Kidney capillary endothelial cell (primary cell): ENCODE results near the gene CLRN3.

Experiments
- DNase-seq: peaks from one replicate; pipeline ENCODE4 v3.0.0-alpha.2; 2018; ENCODE audit warnings: low spot score

CLRN3 gene

GRCh38 chr10:127919418-127920271 lies 26.9 kb upstream of the CLRN3 start:
- peak; percentile 89 for DNase-seq

- no peak for DNase-seq
Measured at GRCh38 chr10:127918572-127918971, 25.8 kb upstream of the CLRN3 start.

DNA sequence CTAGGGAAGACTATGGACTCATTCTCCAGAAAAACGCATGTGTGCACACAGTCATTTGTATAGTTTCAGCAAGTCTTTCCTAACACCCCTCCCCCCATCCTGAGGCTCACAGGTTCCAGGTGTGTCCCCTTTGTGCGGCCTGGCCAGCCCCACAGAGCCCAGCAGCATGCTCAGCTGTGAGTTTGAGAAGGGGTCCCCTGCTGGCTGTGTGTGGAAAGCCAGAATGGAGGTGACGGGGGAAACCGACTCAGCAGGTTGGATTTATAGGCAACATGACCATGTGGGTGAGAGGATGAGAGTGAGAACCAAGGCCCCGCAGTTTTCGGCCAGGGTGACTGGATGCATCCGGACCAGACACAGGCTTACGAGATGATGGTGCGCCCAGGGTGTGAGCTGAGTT lies 24.1 kb upstream of the CLRN3 start:
- DNase-seq, result no peak

DNA sequence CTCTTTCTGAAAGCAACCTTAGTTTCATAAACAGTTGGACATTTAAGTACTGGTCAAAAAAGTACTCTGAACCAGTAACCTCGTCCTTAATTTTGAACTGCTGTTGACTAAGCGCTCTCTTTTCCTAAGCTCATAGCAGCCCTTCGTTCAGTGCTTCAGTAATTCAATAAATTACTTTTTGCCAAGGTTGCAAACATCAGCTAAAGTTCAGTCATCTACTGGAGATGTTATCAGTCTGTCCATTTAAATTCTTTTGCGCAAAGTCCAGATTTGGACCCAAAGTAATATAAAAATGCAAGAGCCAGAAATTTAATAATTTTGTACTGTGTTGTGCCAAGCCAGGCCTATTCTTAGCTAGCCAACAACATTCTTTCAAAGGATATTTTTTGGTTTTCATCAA lies 22.6 kb upstream of the CLRN3 start:
- no peak for DNase-seq

GRCh38 chr10:127913368-127913759 lies 20.6 kb upstream of the CLRN3 start:
- DNase-seq, result no peak

GRCh38 chr10:127912607-127913367 lies 20.0 kb upstream of the CLRN3 start:
- DNase-seq, result no peak

GRCh38 chr10:127911867-127912257 lies 19.1 kb upstream of the CLRN3 start:
- DNase-seq, result no peak

- no peak for DNase-seq
Measured at GRCh38 chr10:127911218-127911866, 18.6 kb upstream of the CLRN3 start.

DNA sequence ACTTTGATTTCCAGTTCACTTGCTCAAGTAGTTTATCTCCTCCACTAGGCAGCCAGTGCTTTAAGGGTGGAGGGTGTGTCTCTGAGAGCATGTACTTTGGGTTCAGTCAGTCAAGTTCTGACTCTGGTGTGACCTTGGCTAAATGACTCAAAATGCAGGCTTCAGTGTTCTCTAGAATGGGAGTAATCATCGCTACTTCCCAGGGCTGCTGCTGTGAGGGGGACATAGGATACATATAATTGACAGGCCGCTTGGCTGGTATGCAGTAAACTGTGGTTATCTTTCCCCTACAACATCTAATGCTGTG lies 17.7 kb upstream of the CLRN3 start:
- DNase-seq, result no peak

DNA sequence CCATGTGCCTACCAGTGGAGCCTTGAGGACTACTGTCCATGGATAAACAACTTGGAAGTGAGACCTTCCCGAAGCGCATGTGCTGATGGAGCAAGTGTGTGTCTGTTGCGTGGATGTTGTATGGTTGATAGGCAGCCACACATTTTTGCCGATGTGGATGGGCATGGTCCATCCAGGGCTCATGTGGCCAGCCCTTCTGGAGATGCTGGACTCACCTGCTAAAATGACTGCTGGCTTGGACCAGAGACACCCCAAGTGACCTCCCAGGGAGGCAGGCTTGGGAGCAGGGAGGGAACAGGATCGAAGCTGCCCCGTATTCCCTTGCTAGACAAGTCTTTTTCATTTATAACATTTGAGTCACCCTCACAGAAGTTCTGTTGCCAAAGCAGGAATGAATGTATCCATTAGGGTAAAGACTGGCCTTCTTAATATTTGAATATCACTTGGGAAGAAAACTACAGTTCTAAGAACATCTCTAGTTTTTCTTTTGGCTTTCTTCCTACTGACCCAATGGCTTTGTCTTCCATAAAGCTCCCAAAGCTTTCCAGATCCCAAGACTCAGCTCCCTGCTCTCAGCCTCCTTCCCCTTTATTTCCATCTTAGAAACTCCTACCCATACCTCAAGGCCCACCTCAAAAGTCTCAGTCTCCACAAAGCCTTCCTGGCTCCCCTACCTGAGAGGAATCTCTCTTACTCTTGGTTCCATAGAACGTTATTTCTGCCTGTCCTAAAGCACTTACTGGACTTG lies 17.1 kb upstream of the CLRN3 start:
- DNase-seq, result no peak

DNA sequence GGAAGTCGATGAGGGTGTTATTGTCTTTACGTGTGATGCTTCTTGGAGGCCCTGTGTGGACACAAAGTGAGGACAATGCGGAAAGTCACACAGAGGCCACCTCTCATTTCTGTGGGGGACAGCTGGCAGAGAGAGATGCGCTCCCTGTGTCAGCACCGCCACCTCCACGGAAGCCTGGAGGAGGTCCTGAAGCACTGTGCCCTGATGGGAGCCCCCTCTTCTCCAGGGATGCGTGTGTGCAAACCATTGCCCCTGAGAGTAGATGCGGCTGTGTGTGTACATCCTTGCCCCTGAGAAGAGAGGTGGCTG lies 16.2 kb upstream of the CLRN3 start:
- no peak for DNase-seq

GRCh38 chr10:127908106-127908958 lies 15.6 kb upstream of the CLRN3 start:
- DNase-seq, result peak; percentile 95

DNA sequence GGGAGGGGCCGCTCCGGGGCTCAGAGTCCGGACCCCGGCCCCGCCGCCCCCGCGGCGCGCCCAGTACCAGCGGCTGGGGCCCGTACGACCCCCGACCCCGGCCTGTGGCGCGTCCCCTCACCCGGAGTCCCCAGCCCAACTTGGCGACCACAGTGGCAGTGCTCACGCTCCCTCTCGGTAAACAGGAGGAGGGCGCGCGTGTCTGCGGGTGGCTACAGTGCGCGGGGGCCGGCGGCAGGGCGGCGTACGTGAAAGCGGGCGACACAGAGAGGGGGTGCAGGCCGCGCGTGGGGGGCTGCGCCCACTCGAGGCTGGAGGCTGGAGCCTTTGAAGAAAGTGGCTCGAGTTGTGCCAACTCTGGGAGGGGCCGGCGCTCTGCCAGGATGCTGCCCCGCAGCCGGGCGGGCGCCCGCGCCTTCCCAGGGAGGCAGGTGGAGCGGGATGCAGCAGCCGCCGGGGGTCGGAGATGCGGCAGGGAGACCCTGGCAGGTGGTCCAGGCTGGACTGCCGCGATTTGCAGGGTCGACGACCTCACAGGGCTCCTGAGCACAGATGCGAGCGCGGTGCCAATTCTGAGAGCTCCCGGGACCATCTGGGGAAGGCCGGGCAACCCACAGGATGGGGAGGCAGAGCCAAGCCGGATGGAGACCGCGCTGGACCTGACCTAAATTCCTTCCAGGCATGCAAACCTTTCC lies 14.8 kb upstream of the CLRN3 start:
- peak; percentile 43 for DNase-seq

DNA sequence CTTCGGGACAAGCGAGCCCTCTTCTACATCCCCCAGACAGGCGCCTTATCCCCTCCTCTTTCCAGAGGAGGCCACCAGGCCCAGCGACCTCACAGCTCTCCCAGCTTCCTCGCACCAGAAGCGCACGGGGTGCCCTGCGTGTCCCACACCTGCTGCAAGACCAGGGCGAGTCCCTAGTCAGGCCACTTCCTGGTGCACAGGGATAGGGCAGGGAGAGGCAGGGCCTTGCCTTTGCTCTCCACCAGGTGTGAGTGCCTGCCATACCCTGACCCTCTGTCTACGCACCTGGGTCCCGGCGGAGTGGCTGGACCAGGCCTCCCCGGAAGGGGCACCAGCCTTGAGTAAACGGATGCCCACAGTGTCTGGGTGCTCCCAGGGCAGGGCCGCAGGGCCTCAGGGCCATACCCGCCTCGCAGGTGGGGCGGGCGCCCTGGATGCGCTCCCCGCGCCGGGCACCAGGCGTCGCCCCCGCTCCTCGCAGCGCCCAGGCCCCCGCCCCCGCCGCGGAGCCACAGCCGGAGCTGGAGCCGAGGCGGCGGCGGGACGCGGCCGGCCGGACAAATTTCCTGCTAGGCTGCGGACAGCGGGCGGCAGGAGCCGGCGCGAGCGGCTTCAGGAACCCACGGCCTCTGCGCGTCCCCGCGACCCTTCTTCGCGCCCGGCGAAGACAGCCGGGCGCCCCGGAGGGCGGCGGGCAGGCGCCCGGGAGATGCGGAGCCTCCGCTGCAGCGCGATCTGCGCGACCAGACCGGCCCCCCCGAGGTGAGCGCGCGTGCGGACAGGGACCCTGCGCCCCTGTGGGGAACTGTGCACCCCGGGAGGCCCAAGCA lies 14.0 kb upstream of the CLRN3 start, which contains the start of gene PTPRE:
PTPRE (plus strand) TSS at position 556 of the 830 bp plus-strand sequence. CDS start 133,779 bp downstream, outside the sequence.
- peak; percentile 80 for DNase-seq

DNA sequence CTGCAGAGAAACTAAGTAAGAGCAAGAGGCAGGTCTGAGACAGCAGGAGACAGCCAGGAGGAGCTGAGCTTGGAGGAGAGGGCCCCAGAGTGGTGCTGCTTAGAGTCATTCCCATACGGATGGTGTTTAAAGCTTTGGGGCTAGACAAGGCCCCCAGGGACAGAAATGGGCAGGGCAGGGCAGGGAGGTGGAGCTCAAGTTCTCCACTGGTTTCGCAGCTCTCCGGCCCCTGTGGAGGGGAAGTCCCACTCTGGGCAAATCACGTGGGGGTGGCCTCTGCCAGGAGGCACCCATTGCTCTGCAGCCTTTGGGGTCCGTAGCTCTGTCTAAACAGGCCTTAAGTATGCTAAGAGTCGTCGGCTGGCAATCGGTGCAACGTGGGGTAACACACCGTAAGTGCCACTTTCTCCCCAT lies 13.1 kb upstream of the CLRN3 start:
- DNase-seq, result no peak

DNA sequence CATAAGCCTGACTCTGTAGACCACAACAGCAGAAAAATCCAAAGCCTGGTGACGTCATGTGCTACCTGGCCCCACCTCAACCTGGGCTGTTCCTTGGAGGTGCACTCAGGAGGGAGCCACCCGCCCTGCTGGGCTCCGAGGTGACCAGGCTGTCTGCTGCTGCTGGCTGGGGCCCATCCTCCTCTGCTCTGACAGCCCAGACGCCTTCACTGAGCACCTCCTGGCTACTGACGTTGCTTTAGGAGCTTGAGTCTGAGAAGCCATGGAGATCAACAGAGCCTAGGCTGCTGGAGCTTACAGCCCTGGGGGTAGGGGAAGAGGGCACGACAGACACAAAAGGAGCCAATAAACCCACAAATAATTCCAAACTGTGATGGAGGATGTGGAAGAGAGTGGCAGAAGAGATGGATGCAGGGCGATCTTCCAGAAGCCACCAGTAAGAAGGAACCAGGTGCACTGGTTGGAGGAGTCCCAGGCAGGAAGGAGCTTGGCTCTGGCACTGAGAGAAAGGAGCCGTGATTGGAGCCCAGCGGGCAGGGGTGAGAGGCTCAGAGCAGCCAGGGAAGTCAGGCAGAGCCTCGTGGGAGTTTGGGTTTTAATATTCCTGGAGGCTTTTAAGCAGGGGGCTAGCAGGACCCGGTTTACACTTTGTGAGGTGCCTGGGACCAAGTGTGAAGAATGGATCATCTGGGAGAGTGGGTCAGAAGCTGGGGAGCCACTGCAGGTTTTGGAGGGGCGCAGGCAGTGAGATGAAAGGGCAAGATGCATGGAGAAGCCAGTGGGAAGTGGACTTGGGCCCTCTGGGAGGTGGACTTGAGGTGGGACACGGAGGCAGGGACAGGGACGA lies 12.5 kb upstream of the CLRN3 start:
- no peak for DNase-seq

GRCh38 chr10:127904311-127905000 lies 11.7 kb upstream of the CLRN3 start:
- no peak for DNase-seq

GRCh38 chr10:127903789-127904188 lies 11.0 kb upstream of the CLRN3 start:
- no peak for DNase-seq
